ENCODE measurements around the gene HSPA2.

HSPA2 gene

GRCh38 chr14:64541261-64541971 is 875 bp downstream of the HSPA2 start:
- H3K27ac ChIP-seq (ENCODE audit: low read depth in 2 of 2, low read length in 2 of 2) = peak overlapping the region in 1 of 2 donors; percentile 58
- H3K27me3 ChIP-seq (ENCODE audit: control insufficient read depth in 2 of 2, insufficient read depth in 2 of 2, low read length in 2 of 2) = no peaks in the 10 kb centered on the region
- peak overlapping the region; percentile 72 to 76 for H3K4me3 ChIP-seq (ENCODE audit: low read length in 2 of 2)
- H3K4me1 ChIP-seq (ENCODE audit: control insufficient read depth in 2 of 2, insufficient read depth in 2 of 2, low read length in 2 of 2) = peaks cover 13 to 16% of the 10 kb centered on the region in 2 donors
- H3K9ac ChIP-seq (ENCODE audit: low read depth in 1 of 2, low read length in 2 of 2) = no peak overlapping the region
- H3K36me3 ChIP-seq (ENCODE audit: control insufficient read depth in 2 of 2, insufficient read depth in 2 of 2, low read length in 2 of 2) = no peaks in the 10 kb centered on the region
- peaks cover 0 to 3% of the 10 kb centered on the region in 2 donors for H3K9me3 ChIP-seq (ENCODE audit: control insufficient read depth in 2 of 2, low read length in 2 of 2)

GRCh38 chr14:64541972-64542835 is 1.7 kb downstream of the HSPA2 start:
- H3K9ac ChIP-seq (ENCODE audit: low read depth in 1 of 2, low read length in 2 of 2) = no peak overlapping the region

GRCh38 chr14:64542836-64543201 is 2.3 kb downstream of the HSPA2 start:
- Histone ChIP-seq H3K9ac (ENCODE audit: low read depth in 1 of 2, low read length in 2 of 2) (no peak overlapping the region), H3K9me3 (ENCODE audit: control insufficient read depth in 2 of 2, low read length in 2 of 2) (peaks cover 0 to 3% of the 10 kb centered on the region in 2 donors), H3K27ac (ENCODE audit: low read depth in 2 of 2, low read length in 2 of 2) (no peak overlapping the region), H3K36me3 (ENCODE audit: control insufficient read depth in 2 of 2, insufficient read depth in 2 of 2, low read length in 2 of 2) (no peaks in the 10 kb centered on the region), H3K27me3 (ENCODE audit: control insufficient read depth in 2 of 2, insufficient read depth in 2 of 2, low read length in 2 of 2) (no peaks in the 10 kb centered on the region), H3K4me1 (ENCODE audit: control insufficient read depth in 2 of 2, insufficient read depth in 2 of 2, low read length in 2 of 2) (peaks cover 13 to 16% of the 10 kb centered on the region in 2 donors), H3K4me3 (ENCODE audit: low read length in 2 of 2) (peak overlapping the region; percentile 72 to 76)

More at GRCh38 chr14:64541972-64542835, 1.7 kb downstream of the HSPA2 start:
- Histone ChIP-seq H3K27me3 (ENCODE audit: control insufficient read depth in 2 of 2, insufficient read depth in 2 of 2, low read length in 2 of 2) (no peaks in the 10 kb centered on the region), H3K27ac (ENCODE audit: low read depth in 2 of 2, low read length in 2 of 2) (no peak overlapping the region), H3K36me3 (ENCODE audit: control insufficient read depth in 2 of 2, insufficient read depth in 2 of 2, low read length in 2 of 2) (no peaks in the 10 kb centered on the region), H3K4me1 (ENCODE audit: control insufficient read depth in 2 of 2, insufficient read depth in 2 of 2, low read length in 2 of 2) (peaks cover 13 to 16% of the 10 kb centered on the region in 2 donors), H3K4me3 (ENCODE audit: low read length in 2 of 2) (peak overlapping the region; percentile 72 to 76), H3K9me3 (ENCODE audit: control insufficient read depth in 2 of 2, low read length in 2 of 2) (peaks cover 0 to 3% of the 10 kb centered on the region in 2 donors)

GRCh38 chr14:64544607-64545312 is 4.2 kb downstream of the HSPA2 start:
- no peak overlapping the region for H3K4me3 ChIP-seq (ENCODE audit: low read length in 2 of 2)
- no peak overlapping the region for H3K27ac ChIP-seq (ENCODE audit: low read depth in 2 of 2, low read length in 2 of 2)
- peaks cover 0 to 3% of the 10 kb centered on the region in 2 donors for H3K9me3 ChIP-seq (ENCODE audit: control insufficient read depth in 2 of 2, low read length in 2 of 2)
- no peaks in the 10 kb centered on the region for H3K36me3 ChIP-seq (ENCODE audit: control insufficient read depth in 2 of 2, insufficient read depth in 2 of 2, low read length in 2 of 2)
- peaks cover 8 to 18% of the 10 kb centered on the region in 2 donors for H3K4me1 ChIP-seq (ENCODE audit: control insufficient read depth in 2 of 2, insufficient read depth in 2 of 2, low read length in 2 of 2)
- H3K27me3 ChIP-seq (ENCODE audit: control insufficient read depth in 2 of 2, insufficient read depth in 2 of 2, low read length in 2 of 2) = no peaks in the 10 kb centered on the region
- H3K9ac ChIP-seq (ENCODE audit: low read depth in 1 of 2, low read length in 2 of 2) = peak overlapping the region in 1 of 2 donors; percentile 23

- Histone ChIP-seq H3K27ac (ENCODE audit: low read depth in 2 of 2, low read length in 2 of 2) (peak overlapping the region; percentile 84 to 86), H3K27me3 (ENCODE audit: control insufficient read depth in 2 of 2, insufficient read depth in 2 of 2, low read length in 2 of 2) (no peaks in the 10 kb centered on the region), H3K9ac (ENCODE audit: low read depth in 1 of 2, low read length in 2 of 2) (peak overlapping the region in 1 of 2 donors; percentile 79), H3K36me3 (ENCODE audit: control insufficient read depth in 2 of 2, insufficient read depth in 2 of 2, low read length in 2 of 2) (no peaks in the 10 kb centered on the region), H3K4me3 (ENCODE audit: low read length in 2 of 2) (no peak overlapping the region), H3K4me1 (ENCODE audit: control insufficient read depth in 2 of 2, insufficient read depth in 2 of 2, low read length in 2 of 2) (peaks cover 0 to 16% of the 10 kb centered on the region in 2 donors), H3K9me3 (ENCODE audit: control insufficient read depth in 2 of 2, low read length in 2 of 2) (no peaks in the 10 kb centered on the region)
These were observed 8.5 kb downstream of the HSPA2 start for GRCh38 chr14:64549016-64549415.

- Histone ChIP-seq H3K27me3 (ENCODE audit: control insufficient read depth in 2 of 2, insufficient read depth in 2 of 2, low read length in 2 of 2) (no peaks in the 10 kb centered on the region), H3K4me1 (ENCODE audit: control insufficient read depth in 2 of 2, insufficient read depth in 2 of 2, low read length in 2 of 2) (peaks cover 0 to 21% of the 10 kb centered on the region in 2 donors), H3K9me3 (ENCODE audit: control insufficient read depth in 2 of 2, low read length in 2 of 2) (no peaks in the 10 kb centered on the region), H3K36me3 (ENCODE audit: control insufficient read depth in 2 of 2, insufficient read depth in 2 of 2, low read length in 2 of 2) (no peaks in the 10 kb centered on the region), H3K4me3 (ENCODE audit: low read length in 2 of 2) (peak within 1 kb of the TSS; percentile 63 to 67), H3K27ac (ENCODE audit: low read depth in 2 of 2, low read length in 2 of 2) (peak within 1 kb of the TSS; percentile 84 to 86), H3K9ac (ENCODE audit: low read depth in 1 of 2, low read length in 2 of 2) (peak within 1 kb of the TSS; percentile 71 to 79)
These were observed 9.5 kb downstream of the HSPA2 start, which contains the start of gene PPP1R36 for GRCh38 chr14:64549791-64550620. Gene PPP1R36, plus strand, starts transcription at chr14:64549961. Its CDS starts 37 bp downstream, at chr14:64549998.

GRCh38 chr14:64550621-64551333 is 10.2 kb downstream of the HSPA2 start:
- peak overlapping the region; percentile 84 to 86 for H3K27ac ChIP-seq (ENCODE audit: low read depth in 2 of 2, low read length in 2 of 2)
- H3K9me3 ChIP-seq (ENCODE audit: control insufficient read depth in 2 of 2, low read length in 2 of 2) = no peaks in the 10 kb centered on the region
- peak overlapping the region; percentile 63 to 67 for H3K4me3 ChIP-seq (ENCODE audit: low read length in 2 of 2)
- H3K27me3 ChIP-seq (ENCODE audit: control insufficient read depth in 2 of 2, insufficient read depth in 2 of 2, low read length in 2 of 2) = no peaks in the 10 kb centered on the region
- H3K4me1 ChIP-seq (ENCODE audit: control insufficient read depth in 2 of 2, insufficient read depth in 2 of 2, low read length in 2 of 2) = peaks cover 0 to 21% of the 10 kb centered on the region in 2 donors
- H3K9ac ChIP-seq (ENCODE audit: low read depth in 1 of 2, low read length in 2 of 2) = peak overlapping the region; percentile 71 to 79
- H3K36me3 ChIP-seq (ENCODE audit: control insufficient read depth in 2 of 2, insufficient read depth in 2 of 2, low read length in 2 of 2) = no peaks in the 10 kb centered on the region

GRCh38 chr14:64554556-64554955 is 14.0 kb downstream of the HSPA2 start:
- no peaks in the 10 kb centered on the region for H3K9me3 ChIP-seq (ENCODE audit: control insufficient read depth in 2 of 2, low read length in 2 of 2)
- H3K36me3 ChIP-seq (ENCODE audit: control insufficient read depth in 2 of 2, insufficient read depth in 2 of 2, low read length in 2 of 2) = no peaks in the 10 kb centered on the region
- peaks cover 0 to 15% of the 10 kb centered on the region in 2 donors for H3K4me1 ChIP-seq (ENCODE audit: control insufficient read depth in 2 of 2, insufficient read depth in 2 of 2, low read length in 2 of 2)
- no peaks in the 10 kb centered on the region for H3K27me3 ChIP-seq (ENCODE audit: control insufficient read depth in 2 of 2, insufficient read depth in 2 of 2, low read length in 2 of 2)
- no peak overlapping the region for H3K9ac ChIP-seq (ENCODE audit: low read depth in 1 of 2, low read length in 2 of 2)
- peak overlapping the region in 1 of 2 donors; percentile 23 for H3K4me3 ChIP-seq (ENCODE audit: low read length in 2 of 2)
- H3K27ac ChIP-seq (ENCODE audit: low read depth in 2 of 2, low read length in 2 of 2) = peak overlapping the region in 1 of 2 donors; percentile 29

- Histone ChIP-seq H3K9me3 (ENCODE audit: control insufficient read depth in 2 of 2, low read length in 2 of 2) (no peaks in the 10 kb centered on the region), H3K9ac (ENCODE audit: low read depth in 1 of 2, low read length in 2 of 2) (no peak overlapping the region), H3K4me1 (ENCODE audit: control insufficient read depth in 2 of 2, insufficient read depth in 2 of 2, low read length in 2 of 2) (peaks cover 0 to 6% of the 10 kb centered on the region in 2 donors), H3K4me3 (ENCODE audit: low read length in 2 of 2) (no peak overlapping the region), H3K27ac (ENCODE audit: low read depth in 2 of 2, low read length in 2 of 2) (no peak overlapping the region), H3K27me3 (ENCODE audit: control insufficient read depth in 2 of 2, insufficient read depth in 2 of 2, low read length in 2 of 2) (no peaks in the 10 kb centered on the region), H3K36me3 (ENCODE audit: control insufficient read depth in 2 of 2, insufficient read depth in 2 of 2, low read length in 2 of 2) (no peaks in the 10 kb centered on the region)
These were observed 16.0 kb downstream of the HSPA2 start for GRCh38 chr14:64556526-64556925.
